ENCODE data around the gene CDC25A. TPM values are rescaled to one million over a fixed set of nuclear protein-coding genes. Genes with fewer than 3 reads are reported as not detected.

The CDC25A gene
- total and polyA plus RNA-seq, 9 of the 15 experiments (the other 6 are each of a cell fraction or from before 2014, with no cell fraction given): 3.4 to 61.3 (median 51.8) TPM

- CTCF ChIA-PET (ENCODE audit: low intra/inter-chr PET ratio): interaction anchor here (1.2 kb wide), 1 partner anchor 245 kb away, joined by 4 read pairs; no protein-coding TSS in a partner anchor
- in situ Hi-C loops (cut with MboI): loop anchor here (10.0 kb wide), 1 partner anchor 244 kb away; the partner anchor contains the start of gene PLXNB1
- BruUV-seq (replicated peaks): no TSS peak
Observed at GRCh38 chr3:48190911-48191310, 2.7 kb upstream of the CDC25A start.

More at GRCh38 chr3:48190911-48191310, 2.7 kb upstream of the CDC25A start:
- Histone ChIP-seq H3K9ac (ENCODE audit: insufficient read depth in 1 of 2, low read depth in 2 of 2, low read length in 2 of 2) (no peak overlapping the region), H3K36me3 (ENCODE audit: control insufficient read depth, insufficient read depth, low read length) (peaks cover 13% of the 10 kb centered on the region), H3K27ac (ENCODE audit: extremely low read depth, low read depth, low read length) (no peak overlapping the region), H3K27me3 (ENCODE audit: control insufficient read depth in 2 of 2, insufficient read depth in 2 of 2, low read length in 2 of 2) (no peaks in the 10 kb centered on the region), H4K20me1 (replicated peaks; ENCODE audit: control insufficient read depth, insufficient read depth, low read length) (no peaks in the 10 kb centered on the region), H3K4me2 (ENCODE audit: insufficient read depth, low read length) (no peak overlapping the region), H3K79me2 (ENCODE audit: control insufficient read depth, insufficient read depth, low read length) (peaks cover 23% of the 10 kb centered on the region), H3K4me1 (replicated peaks in 1 of 2; ENCODE audit: control insufficient read depth in 2 of 2, insufficient read depth in 2 of 2, low read length in 2 of 2) (peaks cover 0 to 15% of the 10 kb centered on the region in 2 experiments; a peak in 4 of 5 replicates), H2AFZ (ENCODE audit: low read depth, low read length) (no peak overlapping the region), H3K4me3 (no peak overlapping the region), H3K9me3 (replicated peaks; ENCODE audit: control insufficient read depth, insufficient read depth, low read depth, low read length) (no peaks in the 10 kb centered on the region), H3K9me1 (ENCODE audit: control insufficient read depth, insufficient read depth, low read length) (no peaks in the 10 kb centered on the region)
- TF ChIP-seq ZNF239 (CRISPR knock-in tag; IDR thresholded peaks at IDR 0.05): no peak
- TF ChIP-seq CREB3 (tag; conservative IDR thresholded peaks at IDR 0.05; ENCODE audit: low read depth): no peak
- no peak for TF ChIP-seq ARNT (IDR thresholded peaks at IDR 0.05)
- TF ChIP-seq CREB3L1 (IDR thresholded peaks at IDR 0.05; ENCODE audit: borderline replicate concordance, low read depth): no peak
- no peak for TF ChIP-seq MTF1 (CRISPR knock-in tag; IDR thresholded peaks at IDR 0.05; ENCODE audit: borderline replicate concordance)
- no peak for TF ChIP-seq MTA2 (IDR thresholded peaks at IDR 0.05; ENCODE audit: low read depth)
- TF ChIP-seq STAT5A (IDR thresholded peaks at IDR 0.05; ENCODE audit: borderline replicate concordance, low read length): no peak
- TF ChIP-seq TAL1 (IDR thresholded peaks at IDR 0.05): no peak
- TF ChIP-seq, protein P1, sequence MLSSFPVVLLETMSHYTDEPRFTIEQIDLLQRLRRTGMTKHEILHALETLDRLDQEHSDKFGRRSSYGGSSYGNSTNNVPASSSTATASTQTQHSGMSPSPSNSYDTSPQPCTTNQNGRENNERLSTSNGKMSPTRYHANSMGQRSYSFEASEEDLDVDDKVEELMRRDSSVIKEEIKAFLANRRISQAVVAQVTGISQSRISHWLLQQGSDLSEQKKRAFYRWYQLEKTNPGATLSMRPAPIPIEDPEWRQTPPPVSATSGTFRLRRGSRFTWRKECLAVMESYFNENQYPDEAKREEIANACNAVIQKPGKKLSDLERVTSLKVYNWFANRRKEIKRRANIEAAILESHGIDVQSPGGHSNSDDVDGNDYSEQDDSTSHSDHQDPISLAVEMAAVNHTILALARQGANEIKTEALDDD (IDR thresholded peaks at IDR 0.05): no peak
- TF ChIP-seq SRSF7 (optimal IDR thresholded peaks at IDR 0.05; ENCODE audit: low read depth, low read length): no peak
- TF ChIP-seq ZKSCAN1 (IDR thresholded peaks at IDR 0.05; ENCODE audit: low read depth, low read length): no peak
- TF ChIP-seq SAFB (IDR thresholded peaks at IDR 0.05; ENCODE audit: borderline replicate concordance, low read depth, low read length): no peak
- no peak for TF ChIP-seq CBX3 (IDR thresholded peaks at IDR 0.05; ENCODE audit: borderline replicate concordance in 1 of 2, low read length in 2 of 2)
- no peak for TF ChIP-seq ZNF354B (CRISPR knock-in tag; IDR thresholded peaks at IDR 0.05)
- DNase-seq (ENCODE audit: extremely low read depth in 1 of 4, low spot score in 3 of 4): no peak
- FAIRE-seq: no peak
- intact Hi-C loops (cut with micrococcal nuclease): loop anchor here (10.0 kb wide), 2 partner anchors 84 to 214 kb away; no protein-coding TSS in a partner anchor
- POLR2A ChIA-PET: no interaction called here
- WGBS (ENCODE audit: insufficient coverage, low coverage, missing lambda C conversion rate): 23% methylated on average over 3 of the region's 3 CpGs
- no peak for ATAC-seq
